NCI-H524 treated with DMSO at 0.1 percent for 48 hours (cell line): ENCODE data around the gene TNFAIP2.
A peak's percentile ranks its signal among the peaks of the same experiment; 100 is the strongest.

Source experiments
- DNase-seq: peaks from one replicate; lab custom pipeline; 2025; lab: John Stamatoyannopoulos, UW

Gene TNFAIP2

GRCh38 chr14:103122947-103123633, at the start of gene TNFAIP2:
TSS of gene TNFAIP2 (plus strand) at chr14:103123461. CDS start at chr14:103126458, 2,997 bp downstream.
- no peak for DNase-seq

- no peak for DNase-seq
These were observed 49.2 kb upstream of the TNFAIP2 start for GRCh38 chr14:103073876-103074728.

GRCh38 chr14:103074729-103075367, 48.4 kb upstream of the TNFAIP2 start:
- no peak for DNase-seq

GRCh38 chr14:103078420-103078749, 44.9 kb upstream of the TNFAIP2 start:
- DNase-seq = peak; percentile 46

- no peak for DNase-seq
These were observed 44.2 kb upstream of the TNFAIP2 start for GRCh38 chr14:103078860-103079587.

- DNase-seq = no peak
These were observed 41.3 kb upstream of the TNFAIP2 start for GRCh38 chr14:103081951-103082350.

- DNase-seq = no peak
These were observed 39.0 kb upstream of the TNFAIP2 start, which contains the start of gene LBHD2 for GRCh38 chr14:103084021-103084919. TSS of gene LBHD2 (plus strand) at chr14:103084210. CDS start at chr14:103086013, 1,803 bp downstream.

GRCh38 chr14:103085106-103086091, 37.9 kb upstream of the TNFAIP2 start:
- DNase-seq = no peak

GRCh38 chr14:103086771-103087342, 36.4 kb upstream of the TNFAIP2 start:
- no peak for DNase-seq

GRCh38 chr14:103087343-103087835, 35.9 kb upstream of the TNFAIP2 start:
- no peak for DNase-seq

GRCh38 chr14:103088921-103089320, 34.3 kb upstream of the TNFAIP2 start:
- DNase-seq = no peak

GRCh38 chr14:103089386-103090335, 33.6 kb upstream of the TNFAIP2 start:
- no peak for DNase-seq

- DNase-seq = no peak
These were observed 32.7 kb upstream of the TNFAIP2 start for GRCh38 chr14:103090481-103091020.

- no peak for DNase-seq
These were observed 32.0 kb upstream of the TNFAIP2 start for GRCh38 chr14:103091041-103091882.

GRCh38 chr14:103091883-103092222, 31.4 kb upstream of the TNFAIP2 start:
- DNase-seq = no peak

- no peak for DNase-seq
These were observed 29.3 kb upstream of the TNFAIP2 start for GRCh38 chr14:103093856-103094405.
